MM.1S (cell line): Measurements from ENCODE around the gene PHF23.
A peak's percentile ranks its signal among the peaks of the same experiment; 100 is the strongest.

Experiments used
- DNase-seq: peaks from one replicate; pipeline ENCODE4 v3.0.0-alpha.2; 2015
- H2AFZ ChIP-seq: fragments of 300-600 bp; sonication (generic); 2 replicates; pipeline ENCODE4 v1.6.0; 2016; ENCODE audit warnings: antibody characterized with exemption, low read length
- H3F3A ChIP-seq: fragments of 300-600 bp; sonication (generic); 2 replicates; pipeline ENCODE4 v1.6.1; 2016; ENCODE audit warnings: mild to moderate bottlenecking, antibody characterized with exemption, low read length, moderate library complexity, mixed read lengths; ENCODE audit not compliant: insufficient read depth
- H3K27ac ChIP-seq: fragments of 300-600 bp; sonication (generic); 2 replicates; pipeline ENCODE4 v1.5.1; 2016; ENCODE audit warnings: mild to moderate bottlenecking, low read length
- H3K27me3 ChIP-seq: fragments of 300-600 bp; sonication (generic); replicated peaks from 2 replicates; pipeline ENCODE4 v1.6.0; 2016; ENCODE audit warnings: low read length; ENCODE audit not compliant: insufficient read depth
- H3K36me3 ChIP-seq: fragments of 300-600 bp; sonication (generic); replicated peaks from 2 replicates; pipeline ENCODE4 v1.6.1; 2016; ENCODE audit warnings: mild to moderate bottlenecking, low read length, mixed read lengths; ENCODE audit not compliant: insufficient read depth
- H3K4me1 ChIP-seq: fragments of 300-600 bp; sonication (generic); 2 replicates; pipeline ENCODE4 v1.6.1; 2016; ENCODE audit warnings: low read length, mixed read lengths
- H3K4me2 ChIP-seq: fragments of 300-600 bp; sonication (generic); 2 replicates; pipeline ENCODE4 v1.6.0; 2016; ENCODE audit warnings: low read depth, low read length
- H3K4me3 ChIP-seq: fragments of 300-600 bp; sonication (generic); 2 replicates; pipeline ENCODE4 v1.5.1; 2016; ENCODE audit warnings: low read length, mixed read lengths
- H3K79me2 ChIP-seq: fragments of 300-600 bp; sonication (generic); 2 replicates; pipeline ENCODE4 v1.6.1; 2016; ENCODE audit warnings: mixed run types, low read length, mixed read lengths
- H3K9ac ChIP-seq: fragments of 300-600 bp; sonication (generic); 2 replicates; pipeline ENCODE4 v1.6.1; 2016; ENCODE audit warnings: low read length, mixed read lengths
- H3K9me2 ChIP-seq: fragments of 300-600 bp; sonication (generic); replicated peaks from 2 replicates; pipeline ENCODE4 v1.6.1; 2016; ENCODE audit warnings: mild to moderate bottlenecking, low read length, mixed read lengths; ENCODE audit not compliant: insufficient read depth
- H3K9me3 ChIP-seq: fragments of 300-600 bp; sonication (generic); replicated peaks from 2 replicates; pipeline ENCODE4 v1.6.1; 2016; ENCODE audit warnings: mild to moderate bottlenecking, low read length, mixed read lengths; ENCODE audit not compliant: insufficient read depth
- H4K20me1 ChIP-seq: fragments of 300-600 bp; sonication (generic); 2 replicates; pipeline ENCODE4 v1.6.1; 2016; ENCODE audit warnings: mild to moderate bottlenecking, low read length, moderate library complexity, mixed read lengths; ENCODE audit not compliant: insufficient read depth
- CTCF ChIP-seq: fragments of 300-600 bp; sonication (generic); IDR thresholded peaks from 2 replicates; pipeline ENCODE4 v1.5.1; 2016; ENCODE audit warnings: antibody characterized with exemption, low read length, mixed read lengths
- EZH2 ChIP-seq: fragments of 300-600 bp; sonication (generic); optimal IDR thresholded peaks from 2 replicates; pipeline ENCODE3; 2017; ENCODE audit warnings: low read depth, mild to moderate bottlenecking, antibody characterized with exemption, low read length, mixed read lengths
- EZH2phosphoT487 ChIP-seq: fragments of 300-600 bp; sonication (generic); IDR thresholded peaks from 2 replicates; pipeline ENCODE4 v1.6.1; 2018; ENCODE audit warnings: antibody characterized with exemption, low read length

Gene PHF23

GRCh38 chr17:7216242-7217112 is 22.8 kb downstream of the PHF23 start:
- Histone ChIP-seq H3K36me3 (no peaks in the 10 kb centered on the region), H3F3A (no peaks in the 10 kb centered on the region), H3K9me3 (no peaks in the 10 kb centered on the region), H3K4me1 (peaks cover 24% of the 10 kb centered on the region), H3K27me3 (peaks cover 37% of the 10 kb centered on the region), H3K9me2 (no peaks in the 10 kb centered on the region), H4K20me1 (no peaks in the 10 kb centered on the region), H3K4me2 (no peak overlapping the region), H2AFZ (no peak overlapping the region), H3K9ac (no peak overlapping the region), H3K27ac (no peak overlapping the region), H3K79me2 (peaks cover 22% of the 10 kb centered on the region), H3K4me3 (no peak overlapping the region)
- TF ChIP-seq EZH2phosphoT487 (no peak), CTCF (no peak), EZH2 (no peak)
- no peak for DNase-seq

GRCh38 chr17:7215652-7216180 is 23.5 kb downstream of the PHF23 start:
- H3K9me2 ChIP-seq, result no peaks in the 10 kb centered on the region
- no peaks in the 10 kb centered on the region for H4K20me1 ChIP-seq
- no peaks in the 10 kb centered on the region for H3F3A ChIP-seq
- H3K4me3 ChIP-seq, result no peak overlapping the region
- H3K4me1 ChIP-seq, result peaks cover 18% of the 10 kb centered on the region
- H3K27ac ChIP-seq, result no peak overlapping the region
- H3K9ac ChIP-seq, result no peak overlapping the region
- no peaks in the 10 kb centered on the region for H3K36me3 ChIP-seq
- peaks cover 43% of the 10 kb centered on the region for H3K27me3 ChIP-seq
- H2AFZ ChIP-seq, result no peak overlapping the region
- TF ChIP-seq CTCF, result no peak
- no peak for TF ChIP-seq EZH2phosphoT487
- TF ChIP-seq EZH2, result no peak
- DNase-seq, result no peak
- H3K79me2 ChIP-seq, result peaks cover 14% of the 10 kb centered on the region
- H3K4me2 ChIP-seq, result no peak overlapping the region
- H3K9me3 ChIP-seq, result no peaks in the 10 kb centered on the region

GRCh38 chr17:7215136-7215638 is 24.1 kb downstream of the PHF23 start:
- H3K27ac ChIP-seq, result no peak overlapping the region
- H3F3A ChIP-seq, result no peaks in the 10 kb centered on the region
- peaks cover 49% of the 10 kb centered on the region for H3K27me3 ChIP-seq
- H3K79me2 ChIP-seq, result peaks cover 9% of the 10 kb centered on the region
- no peak overlapping the region for H2AFZ ChIP-seq
- no peaks in the 10 kb centered on the region for H3K9me2 ChIP-seq
- DNase-seq, result no peak
- no peaks in the 10 kb centered on the region for H3K36me3 ChIP-seq
- TF ChIP-seq EZH2, result no peak
- TF ChIP-seq CTCF, result no peak
- no peak for TF ChIP-seq EZH2phosphoT487
- no peaks in the 10 kb centered on the region for H3K9me3 ChIP-seq
- peaks cover 16% of the 10 kb centered on the region for H3K4me1 ChIP-seq
- H4K20me1 ChIP-seq, result no peaks in the 10 kb centered on the region
- no peak overlapping the region for H3K4me3 ChIP-seq
- H3K9ac ChIP-seq, result no peak overlapping the region
- peak overlapping the region; percentile 68; the same call in 1 of the 2 replicates for H3K4me2 ChIP-seq
